Thyroid gland (tissue), 4 donors: Measurements from ENCODE around the gene PATZ1. TPM values are rescaled to one million over a fixed set of nuclear protein-coding genes. Genes with fewer than 3 reads are reported as not detected.
A peak's percentile ranks its signal among the peaks of the same experiment; 100 is the strongest.

Experiments
- DNase-seq, 2 donors: peaks; one replicate each; pipeline ENCODE4 v3.0.0-alpha.2; 2019
- H3K27ac ChIP-seq, 3 donors: fragments of 200-600 bp; sonication (generic); 1 replicate in 2 of 3; 2 replicates in 1 of 3; pipeline ENCODE4 v1.5.1; 2016 to 2019; ENCODE audit warnings: mild to moderate bottlenecking in 1 of 3, moderate library complexity in 1 of 3
- H3K27me3 ChIP-seq: fragments of 200-600 bp; sonication (generic); one replicate; pipeline ENCODE4 v1.5.1; 2019
- H3K36me3 ChIP-seq, 2 donors: fragments of 200-600 bp; sonication (generic); one replicate each; pipeline ENCODE4 v1.5.1; 2016 to 2019
- H3K4me1 ChIP-seq, 2 donors: fragments of 200-600 bp; sonication (generic); one replicate each; pipeline ENCODE4 v1.5.1; 2017 to 2019
- H3K4me3 ChIP-seq, 3 donors: fragments of 200-600 bp; sonication (generic); replicated peaks in 1 of 3; 1 replicate in 2 of 3; 2 replicates in 1 of 3; pipeline ENCODE4 v1.5.1; 2016; ENCODE audit warnings: mild to moderate bottlenecking in 1 of 3
- H3K9me3 ChIP-seq: fragments of 200-600 bp; sonication (generic); one replicate; pipeline ENCODE4 v1.5.1; 2017
- CTCF ChIP-seq, 6 experiments: fragments of 200-600 bp in 3 of 6; fragments of 450-650 bp in 3 of 6; sonication (generic) in 3 of 6; IDR thresholded peaks; one replicate each; pipeline ENCODE4 v1.5.1; 2016 to 2019; ENCODE audit warnings: antibody characterized with exemption in 6 of 6, mild to moderate bottlenecking in 2 of 6, inconsistent platforms in 1 of 6, moderate library complexity in 1 of 6
- POLR2A ChIP-seq, 2 donors: fragments of 450-650 bp; IDR thresholded peaks; one replicate each; pipeline ENCODE4 v1.6.1; 2017; ENCODE audit warnings: antibody characterized with exemption in 2 of 2, mild to moderate bottlenecking in 2 of 2, moderate library complexity in 1 of 2
- WGBS, 2 donors: methylation state at CpG; one replicate each; pipeline ENCODE4 v1.1.5; 2017; 5-methylcytosine and 5-hydroxymethylcytosine counted together
- intact Hi-C: fragments of 100-400 bp; cut with DNase I; formaldehyde crosslinking; loops from one replicate; pipeline ENCODE4 v1.15.1; 2023
- total RNA-seq, 4 donors: library from RNA; depleted of rRNA; stranded (reverse); fragments of >200 nt; gene quantifications; one replicate each; pipeline ENCODE4 v1.2.3, GENCODE V29; 2016

The PATZ1 gene
- total RNA-seq, 4 donors from 2014 or later: 33.6 to 54.7 (median 46.1) TPM

- Histone ChIP-seq H3K27me3 (no peaks in the 10 kb centered on the region), H3K4me1 (peaks cover 0 to under 1% of the 10 kb centered on the region in 2 donors), H3K9me3 (no peaks in the 10 kb centered on the region), H3K36me3 (peaks cover 37 to 57% of the 10 kb centered on the region in 2 donors), H3K27ac (no peak overlapping the region), H3K4me3 (no peak overlapping the region)
- intact Hi-C loops: no loop called here
- TF ChIP-seq POLR2A (IDR thresholded peaks at IDR 0.05) (no peak), CTCF (IDR thresholded peaks at IDR 0.05) (no peak)
- WGBS, 2 donors: 87 to 88% methylated on average over 10 to 13 of the region's 13 CpGs
- DNase-seq: no peak
Observed at GRCh38 chr22:31328544-31328960, 17.6 kb downstream of the PATZ1 start.

- Histone ChIP-seq H3K9me3 (no peaks in the 10 kb centered on the region), H3K27me3 (no peaks in the 10 kb centered on the region), H3K4me1 (peaks cover 4 to 6% of the 10 kb centered on the region in 2 donors), H3K36me3 (peaks cover 37 to 55% of the 10 kb centered on the region in 2 donors), H3K4me3 (no peak overlapping the region), H3K27ac (no peak overlapping the region)
- no peak for TF ChIP-seq POLR2A (IDR thresholded peaks at IDR 0.05)
- no peak for TF ChIP-seq CTCF (IDR thresholded peaks at IDR 0.05)
- intact Hi-C loops: no loop called here
- no peak for DNase-seq
- WGBS, 2 donors: 74 to 89% methylated on average over 8 to 9 of the region's 9 CpGs
Observed at GRCh38 chr22:31327806-31328543, 18.2 kb downstream of the PATZ1 start.

- 92 to 97% methylated on average over 9 of the region's 9 CpGs for WGBS, 2 donors
- no peak for DNase-seq
Observed at GRCh38 chr22:31326877-31327276, 19.3 kb downstream of the PATZ1 start.

GRCh38 chr22:31323578-31324550, 22.3 kb downstream of the PATZ1 start:
- Histone ChIP-seq H3K4me1 (peaks cover 25 to 26% of the 10 kb centered on the region in 2 donors), H3K9me3 (no peaks in the 10 kb centered on the region), H3K27me3 (no peaks in the 10 kb centered on the region), H3K36me3 (peaks cover 18 to 32% of the 10 kb centered on the region in 2 donors), H3K4me3 (no peak overlapping the region), H3K27ac (peak overlapping the region; percentile 35 to 61 (median 58))
- 81 to 87% methylated on average over 8 of the region's 8 CpGs for WGBS, 2 donors
- DNase-seq: no peak
- TF ChIP-seq POLR2A (IDR thresholded peaks at IDR 0.05): no peak
- TF ChIP-seq CTCF (IDR thresholded peaks at IDR 0.05): no peak
- intact Hi-C loops: no loop called here

More at GRCh38 chr22:31326877-31327276, 19.3 kb downstream of the PATZ1 start:
- TF ChIP-seq CTCF (IDR thresholded peaks at IDR 0.05): no peak
- no peak for TF ChIP-seq POLR2A (IDR thresholded peaks at IDR 0.05)
- no peaks in the 10 kb centered on the region for H3K27me3 ChIP-seq
- H3K27ac ChIP-seq: no peak overlapping the region
- intact Hi-C loops: no loop called here
- peaks cover 15% of the 10 kb centered on the region in 2 donors for H3K4me1 ChIP-seq
- H3K9me3 ChIP-seq: no peaks in the 10 kb centered on the region
- H3K36me3 ChIP-seq: peaks cover 30 to 44% of the 10 kb centered on the region in 2 donors
- H3K4me3 ChIP-seq: no peak overlapping the region
